GM10266 (cell line): ENCODE measurements around the gene ARHGAP6.
"Not testable (repeated sequence)": the region's sequence is repeated elsewhere in the genome, so short reads cannot be mapped to it uniquely, and the experiment has no call there.

Source experiments
- DNase-seq: peaks from one replicate; pipeline ENCODE4 v3.0.0; 2012; ENCODE audit errors: extremely low spot score
- TF ChIP-seq, protein P1 (sequence below): IDR thresholded peaks from 2 replicates; pipeline ENCODE4 v1.5.1; 2012; ENCODE audit warnings: mild to moderate bottlenecking, low read depth; ENCODE audit not compliant: control insufficient read depth, insufficient read depth; ENCODE audit errors: missing control alignments

Gene ARHGAP6

DNA sequence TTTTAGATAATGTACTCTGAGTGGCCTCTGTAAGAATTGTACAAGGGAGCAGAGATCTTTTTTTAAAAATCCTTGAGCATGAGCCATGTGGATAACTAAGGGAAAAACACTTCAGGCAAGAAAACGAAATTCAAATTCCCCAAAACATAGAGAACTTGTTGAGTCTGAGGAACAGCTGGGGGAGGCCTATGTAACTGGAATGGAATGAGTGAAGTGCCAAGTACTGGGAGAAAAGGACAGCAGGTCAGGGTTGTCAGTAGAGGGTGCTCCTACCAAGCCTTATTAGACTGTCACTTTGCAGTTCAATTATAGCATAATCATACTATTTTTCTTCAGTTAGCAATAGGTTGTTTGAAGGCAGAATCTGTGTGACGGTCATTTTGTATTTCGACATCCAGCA is 135.1 kb downstream of the ARHGAP6 start:
- TF ChIP-seq, protein P1, sequence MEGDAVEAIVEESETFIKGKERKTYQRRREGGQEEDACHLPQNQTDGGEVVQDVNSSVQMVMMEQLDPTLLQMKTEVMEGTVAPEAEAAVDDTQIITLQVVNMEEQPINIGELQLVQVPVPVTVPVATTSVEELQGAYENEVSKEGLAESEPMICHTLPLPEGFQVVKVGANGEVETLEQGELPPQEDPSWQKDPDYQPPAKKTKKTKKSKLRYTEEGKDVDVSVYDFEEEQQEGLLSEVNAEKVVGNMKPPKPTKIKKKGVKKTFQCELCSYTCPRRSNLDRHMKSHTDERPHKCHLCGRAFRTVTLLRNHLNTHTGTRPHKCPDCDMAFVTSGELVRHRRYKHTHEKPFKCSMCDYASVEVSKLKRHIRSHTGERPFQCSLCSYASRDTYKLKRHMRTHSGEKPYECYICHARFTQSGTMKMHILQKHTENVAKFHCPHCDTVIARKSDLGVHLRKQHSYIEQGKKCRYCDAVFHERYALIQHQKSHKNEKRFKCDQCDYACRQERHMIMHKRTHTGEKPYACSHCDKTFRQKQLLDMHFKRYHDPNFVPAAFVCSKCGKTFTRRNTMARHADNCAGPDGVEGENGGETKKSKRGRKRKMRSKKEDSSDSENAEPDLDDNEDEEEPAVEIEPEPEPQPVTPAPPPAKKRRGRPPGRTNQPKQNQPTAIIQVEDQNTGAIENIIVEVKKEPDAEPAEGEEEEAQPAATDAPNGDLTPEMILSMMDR = no peak
- DNase-seq = no peak

DNA sequence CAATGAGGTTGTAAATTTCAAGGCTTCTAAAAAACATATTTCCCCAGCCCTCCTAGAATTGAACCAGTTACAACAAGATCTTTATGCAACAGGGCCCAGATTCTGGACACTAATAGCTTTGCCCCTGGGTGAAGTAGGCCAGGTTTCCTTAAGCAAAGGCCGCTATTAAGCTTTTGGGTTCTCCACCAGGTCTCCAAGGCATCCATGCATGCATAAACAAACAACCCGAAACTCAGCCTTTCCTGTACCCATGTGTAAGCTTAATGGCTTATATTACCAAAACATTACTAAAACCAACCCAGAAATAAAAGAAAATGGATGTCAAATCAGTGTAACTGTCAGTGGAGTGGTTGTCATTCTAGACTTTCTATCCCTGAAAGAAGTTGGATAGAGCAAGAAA is 137.1 kb downstream of the ARHGAP6 start:
- TF ChIP-seq, protein P1 = no peak
- no peak for DNase-seq

DNA sequence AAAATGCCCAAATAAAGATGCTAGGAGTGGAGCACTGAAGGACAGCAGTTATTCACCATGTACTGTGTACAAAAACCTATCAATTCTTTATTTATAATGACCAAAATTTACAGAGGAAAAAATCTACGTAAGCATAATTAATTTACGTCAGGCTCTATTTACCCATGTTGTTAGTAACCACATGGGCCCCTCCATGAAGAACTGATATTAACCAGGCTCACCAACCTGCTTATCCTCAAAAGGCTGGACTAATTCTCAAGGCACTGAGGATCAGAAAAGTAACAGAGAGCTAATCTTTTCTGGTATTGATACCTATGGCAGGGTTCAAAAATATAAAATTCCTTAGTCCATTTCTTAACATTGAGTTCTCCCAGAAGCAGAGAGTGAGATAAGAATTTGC is 140.0 kb downstream of the ARHGAP6 start:
- no peak for DNase-seq
- TF ChIP-seq, protein P1 = no peak

DNA sequence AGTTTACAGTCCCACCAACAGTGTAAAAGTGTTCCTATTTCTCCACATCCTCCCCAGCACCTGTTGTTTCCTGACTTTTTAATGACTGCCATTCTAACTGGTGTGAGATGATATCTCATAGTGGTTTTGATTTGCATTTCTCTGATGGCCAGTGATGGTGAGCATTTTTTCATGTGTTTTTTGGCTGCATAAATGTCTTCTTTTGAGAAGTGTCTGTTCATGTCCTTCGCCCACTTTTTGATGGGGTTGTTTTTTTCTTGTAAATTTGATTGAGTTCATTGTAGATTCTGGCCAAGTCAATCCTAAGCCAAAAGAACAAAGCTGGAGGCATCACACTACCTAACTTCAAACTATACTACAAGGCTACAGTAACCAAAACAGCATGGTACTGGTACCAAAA is 146.5 kb downstream of the ARHGAP6 start:
- DNase-seq = not testable (repeated sequence)

DNA sequence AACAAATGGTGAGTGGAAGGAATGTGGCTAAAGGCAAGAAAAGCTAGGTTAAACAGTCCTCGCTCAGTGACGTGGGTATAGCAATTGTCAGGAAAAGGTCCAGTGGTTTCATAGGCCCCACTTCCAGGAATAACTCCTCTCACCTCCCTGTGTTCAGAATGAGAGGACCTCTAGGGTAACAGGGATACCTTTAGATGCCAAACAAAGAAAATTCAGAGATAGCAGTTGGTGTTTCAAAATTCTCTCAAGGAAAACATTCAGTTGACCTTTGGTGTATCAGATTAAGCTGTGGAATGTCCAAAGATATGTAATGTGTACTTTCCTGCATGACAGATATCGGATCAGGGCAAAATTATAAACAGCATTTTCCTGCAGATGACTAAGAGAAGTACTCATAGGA is 155.9 kb downstream of the ARHGAP6 start:
- DNase-seq = no peak
- TF ChIP-seq, protein P1 = no peak

DNA sequence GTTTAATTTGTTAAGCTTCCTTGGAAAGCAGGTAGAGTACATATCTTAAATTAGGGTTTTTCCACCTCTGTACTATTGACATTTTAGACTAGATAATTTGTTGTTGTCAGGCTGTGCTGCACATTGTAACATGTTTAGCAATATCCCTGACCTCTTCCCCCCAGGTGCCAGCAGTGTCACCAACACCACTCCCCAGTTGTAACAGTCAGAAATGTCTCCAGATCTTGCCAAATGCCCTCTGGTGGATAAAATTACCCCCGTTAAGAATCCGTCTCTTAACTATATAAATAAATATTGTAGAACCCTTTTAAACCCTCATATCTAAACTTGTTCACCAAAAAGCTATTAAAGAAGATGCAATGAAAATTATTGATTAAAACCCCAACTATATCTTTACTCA is 161.5 kb downstream of the ARHGAP6 start:
- no peak for DNase-seq
- TF ChIP-seq, protein P1 = no peak

DNA sequence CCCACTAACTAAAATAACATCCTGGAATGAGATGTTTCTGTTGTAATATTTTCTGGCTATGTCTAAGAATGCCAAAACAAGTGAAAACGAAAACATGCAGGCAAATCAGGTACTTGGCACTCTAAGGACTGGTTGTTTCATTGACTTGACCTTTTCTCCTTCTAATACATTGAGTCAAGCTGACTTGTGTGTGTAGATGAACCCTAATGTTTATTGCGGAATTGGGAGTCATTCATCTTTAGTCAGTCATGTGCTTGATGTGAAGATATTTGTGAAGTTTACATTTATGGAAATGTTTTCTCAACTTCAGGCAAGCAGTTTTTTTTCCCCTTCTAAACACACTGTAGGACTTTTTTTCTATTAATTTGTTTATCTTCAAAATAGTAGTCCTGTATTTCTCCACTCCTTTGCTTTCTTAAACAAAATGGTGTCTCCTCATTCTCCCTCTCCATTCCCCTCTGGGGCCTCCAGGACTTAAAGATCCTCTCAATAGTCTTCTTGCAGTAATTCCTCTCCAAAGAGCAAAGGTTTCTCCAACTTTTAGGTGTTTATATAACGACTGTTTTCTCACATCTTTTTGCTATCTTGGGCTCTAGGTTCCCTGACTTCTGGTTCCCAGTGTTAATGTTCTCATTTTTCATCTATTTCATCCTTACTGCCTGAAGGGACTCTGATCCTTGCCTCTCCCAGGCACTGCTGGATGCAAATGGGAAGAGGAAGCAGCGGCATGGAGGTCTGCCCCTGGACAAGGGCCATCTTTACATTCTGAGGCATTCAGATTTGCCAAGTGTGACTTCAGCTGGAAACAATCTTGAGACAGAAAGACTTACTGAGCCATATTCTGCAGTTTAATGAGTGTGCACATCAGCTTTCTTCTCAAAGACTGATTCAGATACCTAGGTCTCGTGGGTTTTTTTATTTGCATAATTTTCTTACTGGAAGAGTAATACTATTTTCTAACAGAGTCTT is 166.4 kb downstream of the ARHGAP6 start:
- DNase-seq = no peak
- TF ChIP-seq, protein P1 = no peak

DNA sequence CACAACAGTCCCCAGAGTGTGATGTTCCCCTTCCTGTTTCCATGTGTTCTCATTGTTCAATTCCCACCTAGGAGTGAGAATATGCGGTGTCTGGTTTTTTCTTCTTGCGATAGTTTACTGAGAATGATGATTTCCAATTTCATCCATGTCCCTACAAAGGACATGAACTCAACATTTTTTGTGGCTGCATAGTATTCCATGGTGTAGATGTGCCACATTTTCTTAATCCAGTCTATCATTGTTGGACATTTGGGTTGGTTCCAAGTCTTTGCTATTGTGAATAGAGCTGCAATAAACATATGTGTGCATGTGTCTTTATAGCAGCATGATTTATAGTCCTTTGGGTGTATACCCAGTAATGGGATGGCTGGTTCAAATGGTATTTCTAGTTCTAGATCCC is 174.3 kb downstream of the ARHGAP6 start:
- DNase-seq = not testable (repeated sequence)
